ENCODE measurements around the gene ANKZF1. TPM values are rescaled to one million over a fixed set of nuclear protein-coding genes. Genes with fewer than 3 reads are reported as not detected.

The ANKZF1 gene
- total and polyA plus RNA-seq, 2 of the 8 experiments (the other 6 are each of a cell fraction or from before 2014, with no cell fraction given), result 32.5 to 50.1 TPM

GRCh38 chr2:219209236-219210195, 20.1 kb upstream of the ANKZF1 start:
- Histone ChIP-seq H3K9ac (replicated peaks in 1 of 4; ENCODE audit: extremely low read depth in 1 of 4, low read depth in 3 of 4, low read length in 3 of 4) (no peak overlapping the region), H3K23me2 (ENCODE audit: low read depth, low read length) (peaks cover 10% of the 10 kb centered on the region), H4K20me1 (replicated peaks in 1 of 2; ENCODE audit: control insufficient read depth in 1 of 2, insufficient read depth in 2 of 2, low read length in 2 of 2) (peaks cover 0 to 4% of the 10 kb centered on the region in 2 experiments), H3K36me3 (ENCODE audit: control insufficient read depth in 2 of 4, insufficient read depth in 4 of 4, low read length in 3 of 4) (peaks cover 8 to 45% (median 21%) of the 10 kb centered on the region in 4 experiments), H3K4me3 (ENCODE audit: extremely low read depth in 1 of 4, insufficient read depth in 2 of 4, low read depth in 3 of 4, low read length in 4 of 4) (no peak overlapping the region), H3K18ac (ENCODE audit: extremely low read depth, low read length) (no peak overlapping the region), H2BK12ac (ENCODE audit: low read depth, low read length) (no peak overlapping the region), H3K4me2 (ENCODE audit: insufficient read depth in 1 of 2, low read depth in 2 of 2, low read length in 2 of 2) (no peak overlapping the region), H3K4me1 (replicated peaks in 1 of 4; ENCODE audit: control insufficient read depth in 3 of 4, insufficient read depth in 4 of 4, low read length in 3 of 4) (peaks cover 0 to 6% (median 3%) of the 10 kb centered on the region in 4 experiments; a peak in 5 of 7 replicates), H3K56ac (replicated peaks; ENCODE audit: insufficient read length, low read depth, low read length) (no peak overlapping the region), H4K8ac (ENCODE audit: extremely low read depth, insufficient read depth, low read length) (no peak overlapping the region), H3K79me1 (ENCODE audit: low read depth, low read length) (no peaks in the 10 kb centered on the region), H4K5ac (ENCODE audit: insufficient read length, low read depth, low read length) (no peak overlapping the region), H3K9me3 (ENCODE audit: insufficient read depth in 2 of 2, low read depth in 1 of 2, low read length in 1 of 2) (no peaks in the 10 kb centered on the region), H3K23ac (ENCODE audit: insufficient read length) (no peak overlapping the region), H2BK20ac (ENCODE audit: low read length) (no peak overlapping the region), H3K27ac (ENCODE audit: low read depth, low read length) (no peak overlapping the region), H3K79me2 (ENCODE audit: control insufficient read depth in 1 of 2, insufficient read depth in 2 of 2, low read length in 2 of 2) (no peaks in the 10 kb centered on the region), H2AK5ac (ENCODE audit: low read depth, low read length) (no peak overlapping the region), H3K4ac (replicated peaks; ENCODE audit: insufficient read length, low read depth, low read length) (no peak overlapping the region), H4K91ac (replicated peaks; ENCODE audit: insufficient read length, low read length) (no peak overlapping the region), H2AFZ (ENCODE audit: low read length) (no peak overlapping the region), H2BK120ac (replicated peaks; ENCODE audit: low read depth, low read length) (no peak overlapping the region), H2BK15ac (ENCODE audit: low read length) (no peak overlapping the region), H3K27me3 (replicated peaks in 1 of 4; ENCODE audit: control insufficient read depth in 3 of 4, extremely low read depth in 1 of 4, insufficient read depth in 3 of 4, low read length in 3 of 4) (no peaks in the 10 kb centered on the region), H3K14ac (ENCODE audit: insufficient read length) (no peak overlapping the region), H2BK5ac (ENCODE audit: low read depth, low read length) (no peak overlapping the region)
- FAIRE-seq, result no peak
- no peak for DNase-seq (ENCODE audit: low read depth in 1 of 2, low spot score in 2 of 2)
- POLR2A ChIA-PET (ENCODE audit: partially characterized antibody), result interaction anchor here (0.9 to 6.1 kb wide), 4 partner anchors 9 to 21 kb away, joined by 3 to 101 read pairs (median 4); partner anchors contain the start of genes ABCB6 and ANKZF1
- 89% methylated on average over 18 of the region's 18 CpGs; no CpG with 5 or more reads in 1 of the 2 experiments for WGBS, 2 experiments (ENCODE audit: extremely low coverage in 1 of 2, insufficient coverage in 1 of 2, insufficient read length in 1 of 2, insufficient replicate concordance in 2 of 2, low coverage in 1 of 2, low lambda C conversion rate in 2 of 2, missing lambda C conversion rate in 1 of 2)
- CTCF ChIA-PET (ENCODE audit: partially characterized antibody), result interaction anchor here (1.5 kb wide), 1 partner anchor 10 kb away, joined by 3 read pairs; no protein-coding TSS in a partner anchor
- TF ChIP-seq RXRA (IDR thresholded peaks at IDR 0.05; ENCODE audit: insufficient read depth, low read depth, low read length) (no peak), SIRT6 (IDR thresholded peaks at IDR 0.05; ENCODE audit: low read length) (no peak), RAD21 (IDR thresholded peaks at IDR 0.05 in 1 of 2, conservative IDR thresholded peaks at IDR 0.05 in 1 of 2; ENCODE audit: low read depth in 2 of 2, low read length in 2 of 2) (no peak), RNF2 (IDR thresholded peaks at IDR 0.05; ENCODE audit: borderline replicate concordance, low read depth, low read length, missing control alignments, poor library complexity, severe bottlenecking) (no peak), CEBPB (IDR thresholded peaks at IDR 0.05; ENCODE audit: low read depth, low read length) (no peak), KDM1A (IDR thresholded peaks at IDR 0.05; ENCODE audit: borderline replicate concordance, low read length) (no peak), CBX8 (IDR thresholded peaks at IDR 0.05; ENCODE audit: borderline replicate concordance, low read depth, low read length) (no peak), SAP30 (IDR thresholded peaks at IDR 0.05; ENCODE audit: insufficient read depth, insufficient replicate concordance, low read length) (no peak), SUZ12 (IDR thresholded peaks at IDR 0.05; ENCODE audit: low read length) (no peak), HDAC2 (IDR thresholded peaks at IDR 0.05; ENCODE audit: borderline replicate concordance in 1 of 2, low read depth in 2 of 2, low read length in 2 of 2) (no peak)
